ENCODE results near the gene C6orf89.

- TF ChIP-seq CTCF (conservative IDR thresholded peaks at IDR 0.05) (no peak), EZH2 (IDR thresholded peaks at IDR 0.05; ENCODE audit: low read depth) (no peak)
Observed at GRCh38 chr6:36930483-36930882, 44.7 kb downstream of the C6orf89 start.
